DOHH2 (cell line): ENCODE measurements around the gene ANKDD1A.

Experiments
- H3F3A ChIP-seq: fragments of 200-600 bp; sonication (generic), shearing (Covaris generic); 2 replicates; pipeline ENCODE4 v1.6.0; 2016; ENCODE audit warnings: antibody characterized with exemption, mild to moderate bottlenecking; ENCODE audit not compliant: control insufficient read depth, insufficient read depth
- H3K27ac ChIP-seq: fragments of 200-600 bp; sonication (generic); 2 replicates; pipeline ENCODE4 v1.5.1; 2014; ENCODE audit warnings: low read depth, mild to moderate bottlenecking, low read length, moderate library complexity
- H3K27me3 ChIP-seq: fragments of 200-600 bp; sonication (generic); 2 replicates; pipeline ENCODE4 v1.6.1; 2014; ENCODE audit warnings: mild to moderate bottlenecking, low read length, mixed read lengths; ENCODE audit not compliant: control insufficient read depth
- H3K36me3 ChIP-seq: fragments of 200-600 bp; sonication (generic); 2 replicates; pipeline ENCODE4 v1.6.1; 2014; ENCODE audit warnings: mild to moderate bottlenecking, low read length, moderate library complexity, mixed read lengths; ENCODE audit not compliant: control insufficient read depth
- H3K4me1 ChIP-seq: fragments of 200-600 bp; sonication (generic); 2 replicates; pipeline ENCODE4 v1.6.1; 2014; ENCODE audit warnings: mild to moderate bottlenecking, low read length, mixed read lengths; ENCODE audit not compliant: control insufficient read depth
- H3K4me2 ChIP-seq: fragments of 200-600 bp; sonication (generic); 2 replicates; pipeline ENCODE4 v1.6.0; 2014; ENCODE audit warnings: mild to moderate bottlenecking, low read length, moderate library complexity
- H3K4me3 ChIP-seq: fragments of 200-600 bp; sonication (generic); 2 replicates; pipeline ENCODE4 v1.5.1; 2014; ENCODE audit warnings: mild to moderate bottlenecking, low read length, mixed read lengths
- H3K79me2 ChIP-seq: fragments of 200-600 bp; sonication (generic); 2 replicates; pipeline ENCODE4 v1.6.1; 2014; ENCODE audit warnings: mild to moderate bottlenecking, low read length, mixed read lengths; ENCODE audit not compliant: control insufficient read depth
- H3K9me2 ChIP-seq: fragments of 200-600 bp; sonication (generic); replicated peaks from 2 replicates; pipeline ENCODE4 v1.6.1; 2014; ENCODE audit warnings: mild to moderate bottlenecking, low read length, mixed read lengths; ENCODE audit not compliant: control insufficient read depth
- H3K9me3 ChIP-seq: fragments of 200-600 bp; sonication (generic); 2 replicates; pipeline ENCODE4 v1.6.1; 2014; ENCODE audit warnings: antibody characterized with exemption, low read length, mixed read lengths; ENCODE audit not compliant: control insufficient read depth, insufficient read depth
- H4K20me1 ChIP-seq: fragments of 200-600 bp; sonication (generic); 2 replicates; pipeline ENCODE4 v1.6.0; 2014; ENCODE audit warnings: low read depth, mild to moderate bottlenecking, antibody characterized with exemption, low read length, moderate library complexity; ENCODE audit not compliant: control insufficient read depth, insufficient read depth
- EZH2phosphoT487 ChIP-seq: fragments of 200-600 bp; sonication (generic); IDR thresholded peaks from 2 replicates; pipeline ENCODE4 v1.6.1; 2017; ENCODE audit warnings: borderline replicate concordance, mild to moderate bottlenecking, antibody characterized with exemption, low read length, moderate library complexity, mixed read lengths
- TF ChIP-seq, protein P1 (sequence below): fragments of 200-600 bp; sonication (generic); IDR thresholded peaks from one replicate; pipeline ENCODE4 v1.5.1; 2014; ENCODE audit warnings: antibody characterized with exemption, mild to moderate bottlenecking, low read depth, low read length; ENCODE audit not compliant: poor library complexity, severe bottlenecking

Gene ANKDD1A

DNA sequence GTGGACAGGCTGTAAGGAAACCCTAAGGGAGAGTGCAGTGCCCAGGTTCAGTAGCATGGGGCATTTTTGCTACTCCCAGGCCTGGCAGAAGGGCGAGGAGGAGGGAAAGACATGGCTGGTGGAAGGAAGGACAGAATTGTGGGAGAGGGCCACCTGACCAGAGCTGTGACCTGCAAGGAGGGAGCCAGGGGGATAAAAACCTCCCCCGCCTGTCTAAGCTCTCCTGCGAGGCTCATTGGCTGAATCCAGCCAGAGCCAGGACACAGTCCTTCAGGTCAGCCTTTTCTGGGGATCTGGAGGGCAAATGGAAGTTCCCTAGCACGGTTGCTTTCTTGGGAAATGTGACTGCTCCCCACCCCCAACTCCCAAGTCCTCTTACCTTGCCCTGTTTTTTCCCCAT is 13.3 kb upstream of the ANKDD1A start:
- Histone ChIP-seq H3K79me2 (no peaks in the 10 kb centered on the region), H4K20me1 (no peaks in the 10 kb centered on the region), H3K4me2 (no peak overlapping the region), H3K4me3 (no peak overlapping the region), H3K9me3 (no peaks in the 10 kb centered on the region), H3K27ac (no peak overlapping the region), H3K36me3 (no peaks in the 10 kb centered on the region), H3K9me2 (no peaks in the 10 kb centered on the region), H3K27me3 (no peaks in the 10 kb centered on the region), H3F3A (peaks cover 19% of the 10 kb centered on the region), H3K4me1 (peaks cover 55% of the 10 kb centered on the region)
- no peak for TF ChIP-seq EZH2phosphoT487
- TF ChIP-seq, protein P1, sequence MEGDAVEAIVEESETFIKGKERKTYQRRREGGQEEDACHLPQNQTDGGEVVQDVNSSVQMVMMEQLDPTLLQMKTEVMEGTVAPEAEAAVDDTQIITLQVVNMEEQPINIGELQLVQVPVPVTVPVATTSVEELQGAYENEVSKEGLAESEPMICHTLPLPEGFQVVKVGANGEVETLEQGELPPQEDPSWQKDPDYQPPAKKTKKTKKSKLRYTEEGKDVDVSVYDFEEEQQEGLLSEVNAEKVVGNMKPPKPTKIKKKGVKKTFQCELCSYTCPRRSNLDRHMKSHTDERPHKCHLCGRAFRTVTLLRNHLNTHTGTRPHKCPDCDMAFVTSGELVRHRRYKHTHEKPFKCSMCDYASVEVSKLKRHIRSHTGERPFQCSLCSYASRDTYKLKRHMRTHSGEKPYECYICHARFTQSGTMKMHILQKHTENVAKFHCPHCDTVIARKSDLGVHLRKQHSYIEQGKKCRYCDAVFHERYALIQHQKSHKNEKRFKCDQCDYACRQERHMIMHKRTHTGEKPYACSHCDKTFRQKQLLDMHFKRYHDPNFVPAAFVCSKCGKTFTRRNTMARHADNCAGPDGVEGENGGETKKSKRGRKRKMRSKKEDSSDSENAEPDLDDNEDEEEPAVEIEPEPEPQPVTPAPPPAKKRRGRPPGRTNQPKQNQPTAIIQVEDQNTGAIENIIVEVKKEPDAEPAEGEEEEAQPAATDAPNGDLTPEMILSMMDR: no peak

DNA sequence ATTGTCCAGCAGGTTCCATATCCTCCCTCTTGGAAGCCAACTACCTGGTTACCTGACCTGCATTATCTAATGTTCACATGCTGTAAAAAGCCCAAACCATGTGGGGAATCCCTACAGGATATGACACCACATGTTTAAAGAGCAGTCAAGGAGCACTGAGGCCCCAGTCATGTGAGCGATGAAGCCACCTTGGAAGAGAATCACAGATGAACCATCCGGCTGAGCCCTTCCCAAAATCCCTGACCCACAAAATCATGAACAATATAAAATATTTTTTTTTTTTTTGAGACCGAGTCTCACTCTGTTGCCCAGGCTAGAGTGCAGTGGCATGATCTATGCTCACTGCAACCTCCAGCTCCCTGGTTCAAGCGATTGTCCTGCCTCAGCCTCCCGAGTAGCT is 10.6 kb upstream of the ANKDD1A start:
- Histone ChIP-seq H3K27me3 (no peaks in the 10 kb centered on the region), H3K79me2 (no peaks in the 10 kb centered on the region), H3K4me3 (no peak overlapping the region), H3K9me2 (no peaks in the 10 kb centered on the region), H3K36me3 (no peaks in the 10 kb centered on the region), H3K27ac (no peak overlapping the region), H3K4me2 (no peak overlapping the region), H4K20me1 (no peaks in the 10 kb centered on the region), H3F3A (0 out of 2 replicates have a peak, but pooled peaks cover 2% of the 10 kb centered on the region), H3K4me1 (peaks cover 38% of the 10 kb centered on the region), H3K9me3 (no peaks in the 10 kb centered on the region)
- no peak for TF ChIP-seq EZH2phosphoT487
- TF ChIP-seq, protein P1: no peak

- no peaks in the 10 kb centered on the region for H4K20me1 ChIP-seq
- H3K27me3 ChIP-seq: no peaks in the 10 kb centered on the region
- H3K4me3 ChIP-seq: no peak overlapping the region
- H3F3A ChIP-seq: no peaks in the 10 kb centered on the region
- no peak overlapping the region for H3K27ac ChIP-seq
- no peaks in the 10 kb centered on the region for H3K36me3 ChIP-seq
- no peaks in the 10 kb centered on the region for H3K9me3 ChIP-seq
- no peaks in the 10 kb centered on the region for H3K9me2 ChIP-seq
- peaks cover 30% of the 10 kb centered on the region for H3K4me1 ChIP-seq
- no peaks in the 10 kb centered on the region for H3K79me2 ChIP-seq
- TF ChIP-seq, protein P1: no peak
- no peak for TF ChIP-seq EZH2phosphoT487
- no peak overlapping the region for H3K4me2 ChIP-seq
These were observed 9.8 kb upstream of the ANKDD1A start for GRCh38 chr15:64901914-64902313.

GRCh38 chr15:64902863-64903262 is 8.8 kb upstream of the ANKDD1A start:
- no peaks in the 10 kb centered on the region for H3K9me2 ChIP-seq
- no peaks in the 10 kb centered on the region for H3K79me2 ChIP-seq
- no peaks in the 10 kb centered on the region for H3K36me3 ChIP-seq
- no peak overlapping the region for H3K4me2 ChIP-seq
- no peaks in the 10 kb centered on the region for H3K27me3 ChIP-seq
- no peak overlapping the region for H3K4me3 ChIP-seq
- no peaks in the 10 kb centered on the region for H4K20me1 ChIP-seq
- TF ChIP-seq, protein P1: no peak
- TF ChIP-seq EZH2phosphoT487: no peak
- H3K4me1 ChIP-seq: peaks cover 22% of the 10 kb centered on the region
- no peaks in the 10 kb centered on the region for H3K9me3 ChIP-seq
- H3F3A ChIP-seq: no peaks in the 10 kb centered on the region
- no peak overlapping the region for H3K27ac ChIP-seq
